GM20000 (cell line): ENCODE data around the gene PLAC8.
"Not testable (repeated sequence)": the region's sequence is repeated elsewhere in the genome, so short reads cannot be mapped to it uniquely, and the experiment has no call there.

Experiments
- DNase-seq: peaks from one replicate; pipeline ENCODE4 v3.0.0; 2012; ENCODE audit warnings: low spot score
- CTCF ChIP-seq: IDR thresholded peaks from 2 replicates; pipeline ENCODE4 v1.5.1; 2012; ENCODE audit warnings: mild to moderate bottlenecking, control low read depth; ENCODE audit errors: extremely low read depth, missing control alignments

Gene PLAC8

GRCh38 chr4:83074086-83074704 lies 40.3 kb downstream of the PLAC8 start:
- DNase-seq, result peak; percentile 73
- TF ChIP-seq CTCF, result no peak

GRCh38 chr4:83071116-83071515 lies 43.4 kb downstream of the PLAC8 start:
- DNase-seq, result no peak
- no peak for TF ChIP-seq CTCF

- no peak for DNase-seq
Measured at GRCh38 chr4:83067058-83067639, 47.4 kb downstream of the PLAC8 start.

GRCh38 chr4:83065266-83065665 lies 49.3 kb downstream of the PLAC8 start:
- no peak for TF ChIP-seq CTCF
- no peak for DNase-seq

More at GRCh38 chr4:83067058-83067639, 47.4 kb downstream of the PLAC8 start:
- TF ChIP-seq CTCF, result no peak

GRCh38 chr4:83062739-83063138 lies 51.8 kb downstream of the PLAC8 start:
- DNase-seq, result no peak
- TF ChIP-seq CTCF, result no peak

- no peak for TF ChIP-seq CTCF
- peak; percentile 14 for DNase-seq
Measured at GRCh38 chr4:83054928-83055327, 59.6 kb downstream of the PLAC8 start.

- DNase-seq, result not testable (repeated sequence)
Measured at GRCh38 chr4:83048781-83049180, 65.7 kb downstream of the PLAC8 start.
